GM12878 (cell line): ENCODE results near the gene RB1. TPM values are rescaled to one million over a fixed set of nuclear protein-coding genes. Genes with fewer than 3 reads are reported as not detected.

Experiments
- ATAC-seq: fragments of 200-7000 bp; cut with Tn5 transposase; 3 replicates; pipeline ENCODE4 v1.9.1; 2020; ENCODE audit warnings: mild to moderate bottlenecking, moderate library complexity
- BruUV-seq: library from RNA; stranded (reverse); fragments of 400-500 nt; replicated peaks from 2 replicates; lab custom pipeline; 2021; lab: Mats Ljungman, UMichigan
- CTCF ChIA-PET: fragments of 300-600 bp; sonication (Branson Sonifier 250); formaldehyde crosslinking; extraction: SDS; loops from one replicate; lab custom pipeline; 2021; ENCODE audit warnings: inconsistent platforms; lab: Yijun Ruan, JAX
- POLR2A ChIA-PET: fragments of 350-600 bp; formaldehyde crosslinking; extraction: SDS; loops from one replicate; lab custom pipeline; 2021; ENCODE audit warnings: inconsistent platforms; lab: Charles Lee
- RAD21 ChIA-PET: fragments of 300-600 bp; sonication (Branson Sonifier 250); formaldehyde crosslinking; loops from one replicate; lab custom pipeline; 2023; ENCODE audit warnings: antibody characterized with exemption; ENCODE audit not compliant: unreplicated experiment; lab: Charles Lee
- SMC1A ChIA-PET: fragments of 300-600 bp; sonication (Branson Sonifier 250); formaldehyde crosslinking; loops from one replicate; lab custom pipeline; 2023; ENCODE audit not compliant: unreplicated experiment, uncharacterized antibody; lab: Charles Lee
- DNase-seq: peaks from one replicate; pipeline ENCODE4 v3.0.0-alpha.2; 2011; ENCODE audit warnings: low read depth, low spot score
- FAIRE-seq: peaks from 3 replicates; lab custom pipeline; 2011; peaks lifted over from hg19 to GRCh38; lab: Jason Lieb, UNC
- H2AFZ ChIP-seq: 2 replicates; pipeline ENCODE4 v1.6.0; 2011; ENCODE audit warnings: low read depth, low read length, control low read depth; ENCODE audit not compliant: control insufficient read depth
- H3K27ac ChIP-seq: 2 replicates; pipeline ENCODE4 v1.5.1; 2011; ENCODE audit warnings: control low read depth; ENCODE audit not compliant: control insufficient read depth, insufficient read depth
- H3K27me3 ChIP-seq, 2 experiments: replicated peaks in 1 of 2; 2 replicates each; pipeline versions ENCODE4 v1.6.0 to v1.6.1; 2011; ENCODE audit warnings: low read length in 1 of 2; ENCODE audit not compliant: control insufficient read depth in 2 of 2, insufficient read depth in 2 of 2
- H3K36me3 ChIP-seq, 2 experiments: 2 replicates each; pipeline ENCODE4 v1.5.1; 2011; ENCODE audit warnings: low read length in 1 of 2; ENCODE audit not compliant: control insufficient read depth in 2 of 2, insufficient read depth in 2 of 2
- H3K4me1 ChIP-seq: 2 replicates; pipeline ENCODE4 v1.6.1; 2011; ENCODE audit warnings: mild to moderate bottlenecking, low read length, moderate library complexity, mixed read lengths; ENCODE audit not compliant: control insufficient read depth, insufficient read depth
- H3K4me2 ChIP-seq: 2 replicates; pipeline ENCODE4 v1.6.0; 2011; ENCODE audit warnings: control low read depth; ENCODE audit not compliant: control insufficient read depth, insufficient read depth
- H3K4me3 ChIP-seq: fragments of 200-600 bp; sonication (generic); 2 replicates; pipeline ENCODE4 v1.5.1; 2016
- H3K79me2 ChIP-seq: 2 replicates; pipeline ENCODE4 v1.6.0; 2011; ENCODE audit warnings: low read length; ENCODE audit not compliant: control insufficient read depth, insufficient read depth
- H3K9ac ChIP-seq: 2 replicates; pipeline ENCODE4 v1.8.0; 2011; ENCODE audit warnings: low read length, control low read depth, mixed read lengths; ENCODE audit not compliant: control insufficient read depth, insufficient read depth
- H3K9me3 ChIP-seq: replicated peaks from 3 replicates; pipeline ENCODE4 v1.5.1; 2011; ENCODE audit warnings: mild to moderate bottlenecking, low read length; ENCODE audit not compliant: control insufficient read depth, insufficient read depth
- H4K20me1 ChIP-seq: 2 replicates; pipeline ENCODE4 v1.6.0; 2011; ENCODE audit not compliant: control insufficient read depth, insufficient read depth
- BCL3 ChIP-seq: IDR thresholded peaks from 2 replicates; pipeline ENCODE4 v1.6.1; 2011; ENCODE audit warnings: borderline replicate concordance, low read depth, mild to moderate bottlenecking, moderate library complexity, low read length; ENCODE audit not compliant: insufficient read depth, poor library complexity, severe bottlenecking
- CBX3 ChIP-seq: fragments of 200-600 bp; sonication (generic); IDR thresholded peaks from 2 replicates; pipeline ENCODE4 v1.6.1; 2016; ENCODE audit warnings: low read depth, borderline replicate concordance
- CEBPB ChIP-seq, 2 experiments: fragments of 150-350 bp in 1 of 2; IDR thresholded peaks; 2 replicates each; pipeline ENCODE4 v1.6.1; 2012 to 2014; ENCODE audit warnings: low read depth in 2 of 2, low read length in 2 of 2, borderline replicate concordance in 1 of 2, inconsistent platforms in 1 of 2
- CREB1 ChIP-seq: IDR thresholded peaks from 2 replicates; pipeline ENCODE4 v1.6.1; 2012; ENCODE audit warnings: low read depth, mild to moderate bottlenecking, inconsistent platforms
- ELK1 ChIP-seq: IDR thresholded peaks from 2 replicates; pipeline ENCODE4 v1.6.1; 2012; ENCODE audit warnings: low read depth, low read length, improper control_type of control experiment
- FOXK2 ChIP-seq: fragments of 450-650 bp; IDR thresholded peaks from 2 replicates; pipeline ENCODE4 v1.6.1; 2017; ENCODE audit warnings: mild to moderate bottlenecking, moderate library complexity
- IKZF1 ChIP-seq: fragments of 450-650 bp; conservative IDR thresholded peaks from 2 replicates; pipeline ENCODE4 v1.6.1; 2017; ENCODE audit warnings: antibody characterized with exemption, mild to moderate bottlenecking
- NFIC ChIP-seq: IDR thresholded peaks from 2 replicates; pipeline ENCODE4 v1.6.1; 2012; ENCODE audit warnings: low read depth, mild to moderate bottlenecking, inconsistent platforms, low read length, moderate library complexity
- NR2F1 ChIP-seq: fragments of 450-650 bp; conservative IDR thresholded peaks from 2 replicates; pipeline ENCODE4 v1.6.1; 2017; ENCODE audit warnings: mild to moderate bottlenecking
- NRF1 ChIP-seq: conservative IDR thresholded peaks from 2 replicates; pipeline ENCODE4 v1.6.1; 2011; ENCODE audit warnings: mild to moderate bottlenecking, low read depth, low read length, improper control_type of control experiment
- PAX5 ChIP-seq: IDR thresholded peaks from 2 replicates; pipeline ENCODE4 v1.6.1; 2011; ENCODE audit warnings: low read depth, low read length, borderline replicate concordance
- PBX3 ChIP-seq: IDR thresholded peaks from 2 replicates; pipeline ENCODE4 v1.6.1; 2011; ENCODE audit warnings: mild to moderate bottlenecking, low read depth, low read length, moderate library complexity; ENCODE audit not compliant: insufficient replicate concordance
- SMAD5 ChIP-seq: IDR thresholded peaks from 2 replicates; pipeline ENCODE4 v1.6.1; 2016; ENCODE audit warnings: antibody characterized with exemption, low read depth
- SMARCA5 ChIP-seq: fragments of 450-650 bp; IDR thresholded peaks from 2 replicates; pipeline ENCODE4 v1.6.1; 2017; ENCODE audit warnings: mild to moderate bottlenecking
- ZNF207 ChIP-seq: fragments of 450-650 bp; IDR thresholded peaks from 2 replicates; pipeline ENCODE4 v1.6.1; 2014; ENCODE audit warnings: antibody characterized with exemption, mild to moderate bottlenecking, borderline replicate concordance
- ZNF274 ChIP-seq: IDR thresholded peaks from one replicate; pipeline ENCODE4 v1.8.0; 2011; ENCODE audit not compliant: insufficient read length, insufficient read depth
- ZNF622 ChIP-seq: fragments of 450-650 bp; IDR thresholded peaks from 2 replicates; pipeline ENCODE4 v1.6.1; 2017; ENCODE audit warnings: mild to moderate bottlenecking, inconsistent platforms
- in situ Hi-C: fragments of 300-500 bp; cut with MboI; formaldehyde crosslinking; loops from 9 replicates; pipeline ENCODE4 v1.14.3; 2018; ENCODE audit warnings: mixed read lengths
- intact Hi-C: fragments of 100-400 bp; cut with micrococcal nuclease; formaldehyde crosslinking; loops from one replicate; pipeline ENCODE4 v1.14.2; 2022; ENCODE audit not compliant: unreplicated experiment
- polyA plus RNA-seq, 11 experiments: library from polyadenylated mRNA; depleted of rRNA in 4 of 11; unstranded in 6 of 11; stranded (reverse) in 5 of 11; fragments of >200 nt; fragmentation: Nextera tagmentation in 4 of 11; fragmentation: Illumina TruSeq in 1 of 11; extraction: Ambion mirVana in 4 of 11; extraction: Trizol in 1 of 11; gene quantifications; 1 replicate in 1 of 11; 2 replicates in 10 of 11; pipeline versions ENCODE4 v1.2.1 to v1.2.3, GENCODE V29; 2011 to 2016; ENCODE audit warnings: inconsistent platforms in 2 of 11, missing spikeins in 2 of 11, low read depth in 1 of 11
- total RNA-seq, 4 experiments: library from RNA; depleted of rRNA in 3 of 4; stranded (reverse); fragments of >200 nt in 3 of 4; fragmentation: Illumina TruSeq in 1 of 4; extraction: Trizol in 1 of 4; gene quantifications; 2 replicates each; pipeline versions ENCODE4 v1.2.1 to v1.2.3, GENCODE V29; 2013 to 2021

RB1 gene
- total and polyA plus RNA-seq, 10 of the 15 experiments (the other 5 are each of a cell fraction or from before 2014, with no cell fraction given) = 2.8 to 45.0 (median 8.3) TPM

GRCh38 chr13:48380581-48380980 lies 77.0 kb downstream of the RB1 start:
- no peaks in the 10 kb centered on the region; the same call in 2 of the 3 replicates for H3K9me3 ChIP-seq
- in situ Hi-C loops (no loop called here), intact Hi-C loops (no loop called here)
- DNase-seq (no peak), FAIRE-seq (no peak), ATAC-seq (no peak)
- no peak overlapping the region for H3K4me3 ChIP-seq
- no peak overlapping the region for H3K27ac ChIP-seq
- ChIA-PET SMC1A (interaction anchor here (1.1 kb wide), 1 partner anchor 45 kb away, joined by 3 read pairs; no protein-coding TSS in a partner anchor), POLR2A (no interaction called here), CTCF (interaction anchor here (0.7 to 1.0 kb wide), 3 partner anchors 8 to 200 kb away, joined by 3 to 4 read pairs (median 4); no protein-coding TSS in a partner anchor), RAD21 (no interaction called here)
- H3K36me3 ChIP-seq = peaks cover 0 to 4% of the 10 kb centered on the region in 2 experiments; a peak in 2 of 4 replicates
- H2AFZ ChIP-seq = no peak overlapping the region
- TF ChIP-seq ELK1 (no peak), ZNF622 (no peak), NR2F1 (no peak), CBX3 (no peak), ZNF207 (no peak), CEBPB (IDR thresholded peaks at IDR 0.05; ENCODE audit: borderline replicate concordance in 1 of 2, low read depth in 2 of 2, low read length in 2 of 2) (no peak), FOXK2 (no peak), PBX3 (no peak), SMARCA5 (no peak), PAX5 (no peak), SMAD5 (no peak), IKZF1 (no peak), NRF1 (no peak), ZNF274 (no peak), BCL3 (no peak), NFIC (no peak), CREB1 (no peak)
- H3K27me3 ChIP-seq = no peaks in the 10 kb centered on the region
- BruUV-seq = no TSS peak
- H3K4me2 ChIP-seq = no peak overlapping the region
- H4K20me1 ChIP-seq = no peaks in the 10 kb centered on the region
- no peak overlapping the region for H3K9ac ChIP-seq
- no peaks in the 10 kb centered on the region for H3K79me2 ChIP-seq
- H3K4me1 ChIP-seq = no peaks in the 10 kb centered on the region
